Sigmoid colon (tissue), 4 donors: ENCODE results near the gene NCOA7.

ENCODE experiments used
- EP300 ChIP-seq, 4 donors: sonication (generic); formaldehyde crosslinking; IDR thresholded peaks; one replicate each; pipeline ENCODE4 v1.6.1; 2017; ENCODE audit warnings: antibody characterized with exemption in 4 of 4
- POLR2A ChIP-seq, 2 donors: fragments of 450-650 bp; IDR thresholded peaks; one replicate each; pipeline ENCODE4 v1.6.1; 2016; ENCODE audit warnings: antibody characterized with exemption in 2 of 2, mild to moderate bottlenecking in 2 of 2, moderate library complexity in 2 of 2
- TF ChIP-seq, protein P1 (sequence below), 4 experiments: fragments of 450-650 bp in 3 of 4; fragments of 200-600 bp in 1 of 4; IDR thresholded peaks; one replicate each; pipeline ENCODE4 v1.5.1; 2016 to 2019; ENCODE audit warnings: antibody characterized with exemption in 4 of 4, mild to moderate bottlenecking in 3 of 4, moderate library complexity in 2 of 4

DNA sequence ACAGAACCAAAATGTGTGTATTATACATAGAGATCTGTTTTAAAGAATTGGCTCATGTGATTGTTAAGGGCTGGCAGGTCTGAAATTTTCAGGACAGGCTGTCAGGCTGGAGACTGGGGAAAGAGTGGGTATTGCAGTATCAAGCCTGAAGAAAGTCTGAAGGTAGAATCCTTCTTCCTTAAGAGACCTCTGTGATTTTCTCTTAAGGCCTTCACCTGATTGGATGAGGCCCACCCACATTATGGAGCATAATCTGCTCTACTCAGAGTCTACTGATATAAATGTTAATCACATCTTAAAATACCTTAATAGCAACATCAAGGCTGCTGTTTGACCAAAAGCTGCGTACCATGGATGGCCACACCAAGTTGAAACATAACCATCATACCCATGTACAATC is 122.4 kb downstream of the NCOA7 start:
- TF ChIP-seq, protein P1, sequence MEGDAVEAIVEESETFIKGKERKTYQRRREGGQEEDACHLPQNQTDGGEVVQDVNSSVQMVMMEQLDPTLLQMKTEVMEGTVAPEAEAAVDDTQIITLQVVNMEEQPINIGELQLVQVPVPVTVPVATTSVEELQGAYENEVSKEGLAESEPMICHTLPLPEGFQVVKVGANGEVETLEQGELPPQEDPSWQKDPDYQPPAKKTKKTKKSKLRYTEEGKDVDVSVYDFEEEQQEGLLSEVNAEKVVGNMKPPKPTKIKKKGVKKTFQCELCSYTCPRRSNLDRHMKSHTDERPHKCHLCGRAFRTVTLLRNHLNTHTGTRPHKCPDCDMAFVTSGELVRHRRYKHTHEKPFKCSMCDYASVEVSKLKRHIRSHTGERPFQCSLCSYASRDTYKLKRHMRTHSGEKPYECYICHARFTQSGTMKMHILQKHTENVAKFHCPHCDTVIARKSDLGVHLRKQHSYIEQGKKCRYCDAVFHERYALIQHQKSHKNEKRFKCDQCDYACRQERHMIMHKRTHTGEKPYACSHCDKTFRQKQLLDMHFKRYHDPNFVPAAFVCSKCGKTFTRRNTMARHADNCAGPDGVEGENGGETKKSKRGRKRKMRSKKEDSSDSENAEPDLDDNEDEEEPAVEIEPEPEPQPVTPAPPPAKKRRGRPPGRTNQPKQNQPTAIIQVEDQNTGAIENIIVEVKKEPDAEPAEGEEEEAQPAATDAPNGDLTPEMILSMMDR (IDR thresholded peaks at IDR 0.05): no peak
- TF ChIP-seq POLR2A (IDR thresholded peaks at IDR 0.05) (no peak), EP300 (IDR thresholded peaks at IDR 0.05) (no peak)
